ENCODE measurements around the gene MBNL3. TPM values are rescaled to one million over a fixed set of nuclear protein-coding genes. Genes with fewer than 3 reads are reported as not detected.

Gene MBNL3
- total RNA-seq, 1 experiment from 2014 or later, result 0.39 TPM

DNA sequence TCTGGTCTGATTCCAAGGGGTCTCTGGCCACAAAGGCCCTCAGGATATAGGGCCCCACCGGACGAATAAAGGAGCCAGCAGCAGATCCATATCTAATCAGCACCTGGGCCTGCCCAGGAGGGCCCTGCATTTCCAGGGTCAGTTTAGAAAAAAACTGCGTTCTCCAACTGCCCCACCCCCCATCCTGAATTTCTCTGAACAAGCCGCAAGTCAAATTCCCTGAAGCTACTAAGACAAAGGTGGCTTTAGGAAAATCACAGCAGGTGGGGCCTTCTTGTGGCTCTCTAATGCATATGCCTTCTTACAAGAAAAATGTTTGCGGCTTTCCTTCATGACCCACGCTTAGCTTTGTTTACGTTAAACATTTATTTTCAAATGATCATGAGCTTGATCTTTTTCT, 76.6 kb downstream of the MBNL3 start:
- Histone ChIP-seq H3K27me3 (ENCODE audit: control insufficient read depth, insufficient read depth, low read length) (no peaks in the 10 kb centered on the region; the same call in 1 of the 2 replicates), H3K4me3 (ENCODE audit: low read depth in 2 of 2, low read length in 2 of 2) (no peak overlapping the region), H3K4me1 (ENCODE audit: control insufficient read depth, insufficient read depth, low read length) (no peaks in the 10 kb centered on the region), H3K9me3 (ENCODE audit: control insufficient read depth, insufficient read depth, low read depth, low read length) (no peaks in the 10 kb centered on the region), H3K36me3 (ENCODE audit: control insufficient read depth, insufficient read depth, low read length) (no peaks in the 10 kb centered on the region), H3K27ac (ENCODE audit: low read length) (no peak overlapping the region)
- intact Hi-C loops (cut with micrococcal nuclease; ENCODE audit: unreplicated experiment), result no loop called here
- ATAC-seq (no peak), DNase-seq (ENCODE audit: low read depth, low spot score) (no peak)
- POLR2A ChIA-PET, result no interaction called here
- CTCF ChIA-PET, result no interaction called here
- no TSS peak for BruUV-seq (replicated peaks)
- in situ Hi-C loops (cut with HindIII; ENCODE audit: low pct_unique_long_range_greater_than_20kb, low sequenced_read_pairs), result no loop called here
- TF ChIP-seq POLR2AphosphoS5 (IDR thresholded peaks at IDR 0.05; ENCODE audit: low read depth, low read length) (no peak), SIN3A (IDR thresholded peaks at IDR 0.05; ENCODE audit: borderline replicate concordance, insufficient read depth, low read depth, low read length) (no peak), TCF7L2 (IDR thresholded peaks at IDR 0.05; ENCODE audit: low read depth, low read length) (no peak)
- TF ChIP-seq, protein P1, sequence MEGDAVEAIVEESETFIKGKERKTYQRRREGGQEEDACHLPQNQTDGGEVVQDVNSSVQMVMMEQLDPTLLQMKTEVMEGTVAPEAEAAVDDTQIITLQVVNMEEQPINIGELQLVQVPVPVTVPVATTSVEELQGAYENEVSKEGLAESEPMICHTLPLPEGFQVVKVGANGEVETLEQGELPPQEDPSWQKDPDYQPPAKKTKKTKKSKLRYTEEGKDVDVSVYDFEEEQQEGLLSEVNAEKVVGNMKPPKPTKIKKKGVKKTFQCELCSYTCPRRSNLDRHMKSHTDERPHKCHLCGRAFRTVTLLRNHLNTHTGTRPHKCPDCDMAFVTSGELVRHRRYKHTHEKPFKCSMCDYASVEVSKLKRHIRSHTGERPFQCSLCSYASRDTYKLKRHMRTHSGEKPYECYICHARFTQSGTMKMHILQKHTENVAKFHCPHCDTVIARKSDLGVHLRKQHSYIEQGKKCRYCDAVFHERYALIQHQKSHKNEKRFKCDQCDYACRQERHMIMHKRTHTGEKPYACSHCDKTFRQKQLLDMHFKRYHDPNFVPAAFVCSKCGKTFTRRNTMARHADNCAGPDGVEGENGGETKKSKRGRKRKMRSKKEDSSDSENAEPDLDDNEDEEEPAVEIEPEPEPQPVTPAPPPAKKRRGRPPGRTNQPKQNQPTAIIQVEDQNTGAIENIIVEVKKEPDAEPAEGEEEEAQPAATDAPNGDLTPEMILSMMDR (IDR thresholded peaks at IDR 0.05), result no peak
- TF ChIP-seq, protein P2, sequence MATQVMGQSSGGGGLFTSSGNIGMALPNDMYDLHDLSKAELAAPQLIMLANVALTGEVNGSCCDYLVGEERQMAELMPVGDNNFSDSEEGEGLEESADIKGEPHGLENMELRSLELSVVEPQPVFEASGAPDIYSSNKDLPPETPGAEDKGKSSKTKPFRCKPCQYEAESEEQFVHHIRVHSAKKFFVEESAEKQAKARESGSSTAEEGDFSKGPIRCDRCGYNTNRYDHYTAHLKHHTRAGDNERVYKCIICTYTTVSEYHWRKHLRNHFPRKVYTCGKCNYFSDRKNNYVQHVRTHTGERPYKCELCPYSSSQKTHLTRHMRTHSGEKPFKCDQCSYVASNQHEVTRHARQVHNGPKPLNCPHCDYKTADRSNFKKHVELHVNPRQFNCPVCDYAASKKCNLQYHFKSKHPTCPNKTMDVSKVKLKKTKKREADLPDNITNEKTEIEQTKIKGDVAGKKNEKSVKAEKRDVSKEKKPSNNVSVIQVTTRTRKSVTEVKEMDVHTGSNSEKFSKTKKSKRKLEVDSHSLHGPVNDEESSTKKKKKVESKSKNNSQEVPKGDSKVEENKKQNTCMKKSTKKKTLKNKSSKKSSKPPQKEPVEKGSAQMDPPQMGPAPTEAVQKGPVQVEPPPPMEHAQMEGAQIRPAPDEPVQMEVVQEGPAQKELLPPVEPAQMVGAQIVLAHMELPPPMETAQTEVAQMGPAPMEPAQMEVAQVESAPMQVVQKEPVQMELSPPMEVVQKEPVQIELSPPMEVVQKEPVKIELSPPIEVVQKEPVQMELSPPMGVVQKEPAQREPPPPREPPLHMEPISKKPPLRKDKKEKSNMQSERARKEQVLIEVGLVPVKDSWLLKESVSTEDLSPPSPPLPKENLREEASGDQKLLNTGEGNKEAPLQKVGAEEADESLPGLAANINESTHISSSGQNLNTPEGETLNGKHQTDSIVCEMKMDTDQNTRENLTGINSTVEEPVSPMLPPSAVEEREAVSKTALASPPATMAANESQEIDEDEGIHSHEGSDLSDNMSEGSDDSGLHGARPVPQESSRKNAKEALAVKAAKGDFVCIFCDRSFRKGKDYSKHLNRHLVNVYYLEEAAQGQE (IDR thresholded peaks at IDR 0.05; ENCODE audit: insufficient read depth in 1 of 2, low read depth in 2 of 2, low read length in 1 of 2), result no peak

DNA sequence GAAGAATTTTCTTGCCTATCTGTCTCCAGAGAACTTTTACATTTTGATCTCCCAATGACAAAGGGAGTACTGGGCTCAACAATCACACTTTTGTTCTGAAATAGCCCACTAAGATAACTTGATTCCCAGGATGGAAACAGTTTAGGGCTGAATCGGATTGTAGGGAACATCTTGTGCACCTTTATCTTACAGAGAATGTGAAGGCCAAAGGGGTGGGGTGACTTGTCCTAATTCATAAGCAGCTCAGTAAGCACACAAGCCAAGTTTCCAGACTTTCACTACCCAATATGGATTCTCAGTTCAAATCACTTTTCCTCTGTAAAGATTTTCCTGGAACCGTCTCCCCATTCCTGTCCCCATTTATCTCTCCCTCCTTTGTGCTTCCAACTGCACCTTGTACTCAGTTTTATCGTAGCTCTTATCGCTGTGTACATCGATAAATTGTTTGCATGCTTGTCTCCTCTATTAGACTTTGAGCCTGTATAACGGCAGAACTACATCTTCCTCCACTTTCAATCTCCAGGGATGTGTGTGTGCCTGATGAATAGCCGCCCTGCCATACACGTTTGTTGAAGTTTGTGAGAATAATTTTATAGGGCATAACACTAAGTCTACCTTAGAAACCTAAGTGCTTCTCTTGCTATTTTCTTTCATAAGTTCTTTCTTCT, 77.4 kb downstream of the MBNL3 start:
- intact Hi-C loops (cut with micrococcal nuclease; ENCODE audit: unreplicated experiment), result no loop called here

More for the DNA sequence above, 77.4 kb downstream of the MBNL3 start:
- POLR2A ChIA-PET, result no interaction called here
- H3K27ac ChIP-seq (ENCODE audit: low read length), result no peak overlapping the region
- CTCF ChIA-PET, result no interaction called here
- DNase-seq (ENCODE audit: low read depth, low spot score) (no peak), ATAC-seq (no peak)
- TF ChIP-seq, protein P1 (IDR thresholded peaks at IDR 0.05), result no peak
- TF ChIP-seq TCF7L2 (IDR thresholded peaks at IDR 0.05; ENCODE audit: low read depth, low read length) (no peak), SIN3A (IDR thresholded peaks at IDR 0.05; ENCODE audit: borderline replicate concordance, insufficient read depth, low read depth, low read length) (no peak), POLR2AphosphoS5 (IDR thresholded peaks at IDR 0.05; ENCODE audit: low read depth, low read length) (no peak)
- TF ChIP-seq, protein P2 (IDR thresholded peaks at IDR 0.05; ENCODE audit: insufficient read depth in 1 of 2, low read depth in 2 of 2, low read length in 1 of 2), result no peak
- no peaks in the 10 kb centered on the region; the same call in 1 of the 2 replicates for H3K27me3 ChIP-seq (ENCODE audit: control insufficient read depth, insufficient read depth, low read length)
- H3K4me3 ChIP-seq (ENCODE audit: low read depth in 2 of 2, low read length in 2 of 2), result no peak overlapping the region
- BruUV-seq (replicated peaks), result no TSS peak
- H3K9me3 ChIP-seq (ENCODE audit: control insufficient read depth, insufficient read depth, low read depth, low read length), result no peaks in the 10 kb centered on the region
- no peaks in the 10 kb centered on the region for H3K36me3 ChIP-seq (ENCODE audit: control insufficient read depth, insufficient read depth, low read length)
- in situ Hi-C loops (cut with HindIII; ENCODE audit: low pct_unique_long_range_greater_than_20kb, low sequenced_read_pairs), result no loop called here
- no peaks in the 10 kb centered on the region for H3K4me1 ChIP-seq (ENCODE audit: control insufficient read depth, insufficient read depth, low read length)
